ENCODE results near the gene FBXL7.

FBXL7 gene

DNA sequence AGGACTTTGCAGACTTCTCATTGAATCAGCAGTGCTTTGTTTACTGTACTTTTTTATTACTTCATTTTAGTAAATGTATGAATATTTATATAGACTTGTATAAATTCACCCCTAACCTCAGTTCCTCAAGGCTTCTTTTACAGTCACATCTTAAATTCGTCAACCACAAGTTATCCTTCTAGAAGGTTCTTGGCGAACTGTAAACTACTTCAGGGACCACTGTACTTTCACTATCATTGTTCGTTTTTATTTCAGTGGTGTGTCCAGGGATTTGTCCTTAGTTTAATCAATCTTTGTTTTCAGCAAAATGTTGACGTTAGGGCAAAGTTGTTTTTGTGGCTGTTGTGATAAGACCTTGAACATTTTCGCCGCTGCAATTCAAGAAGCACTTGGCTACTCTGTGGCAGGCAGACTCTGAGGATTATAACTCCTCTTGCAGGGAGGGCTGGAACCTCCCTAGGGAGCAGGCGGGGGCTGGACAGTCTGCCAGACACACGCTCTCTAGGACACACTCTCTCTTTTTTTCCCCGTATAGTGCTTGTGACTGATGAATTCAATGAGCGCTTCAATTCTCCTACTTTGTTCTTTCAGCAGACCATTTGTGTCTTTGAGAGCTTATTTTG is 252.8 kb downstream of the FBXL7 start:
- Histone ChIP-seq H3K27me3 (ENCODE audit: insufficient read depth, low read length, poor library complexity, severe bottlenecking) (no peaks in the 10 kb centered on the region), H3K4me2 (ENCODE audit: low read depth, low read length, poor library complexity, severe bottlenecking) (no peak overlapping the region), H3K9ac (ENCODE audit: low read depth, low read length, poor library complexity, severe bottlenecking) (no peak overlapping the region), H4K20me1 (ENCODE audit: insufficient read depth, low read length, poor library complexity, severe bottlenecking) (no peaks in the 10 kb centered on the region), H3K4me3 (ENCODE audit: low read length, poor library complexity, severe bottlenecking) (no peak overlapping the region), H3F3A (ENCODE audit: low read depth) (no peaks in the 10 kb centered on the region), H3K36me3 (ENCODE audit: insufficient read depth, low read length) (no peaks in the 10 kb centered on the region), H2AFZ (ENCODE audit: low read length) (no peak overlapping the region), H3K4me1 (ENCODE audit: insufficient read depth, low read length, poor library complexity, severe bottlenecking) (no peaks in the 10 kb centered on the region), H3K9me2 (replicated peaks; ENCODE audit: low read depth, low read length) (no peaks in the 10 kb centered on the region), H3K79me2 (ENCODE audit: insufficient read depth, low read length) (no peaks in the 10 kb centered on the region), H3K9me3 (ENCODE audit: insufficient read depth, low read depth, low read length) (no peaks in the 10 kb centered on the region)
- TF ChIP-seq EZH2phosphoT487 (IDR thresholded peaks at IDR 0.05; ENCODE audit: borderline replicate concordance): no peak
- TF ChIP-seq, protein P1, sequence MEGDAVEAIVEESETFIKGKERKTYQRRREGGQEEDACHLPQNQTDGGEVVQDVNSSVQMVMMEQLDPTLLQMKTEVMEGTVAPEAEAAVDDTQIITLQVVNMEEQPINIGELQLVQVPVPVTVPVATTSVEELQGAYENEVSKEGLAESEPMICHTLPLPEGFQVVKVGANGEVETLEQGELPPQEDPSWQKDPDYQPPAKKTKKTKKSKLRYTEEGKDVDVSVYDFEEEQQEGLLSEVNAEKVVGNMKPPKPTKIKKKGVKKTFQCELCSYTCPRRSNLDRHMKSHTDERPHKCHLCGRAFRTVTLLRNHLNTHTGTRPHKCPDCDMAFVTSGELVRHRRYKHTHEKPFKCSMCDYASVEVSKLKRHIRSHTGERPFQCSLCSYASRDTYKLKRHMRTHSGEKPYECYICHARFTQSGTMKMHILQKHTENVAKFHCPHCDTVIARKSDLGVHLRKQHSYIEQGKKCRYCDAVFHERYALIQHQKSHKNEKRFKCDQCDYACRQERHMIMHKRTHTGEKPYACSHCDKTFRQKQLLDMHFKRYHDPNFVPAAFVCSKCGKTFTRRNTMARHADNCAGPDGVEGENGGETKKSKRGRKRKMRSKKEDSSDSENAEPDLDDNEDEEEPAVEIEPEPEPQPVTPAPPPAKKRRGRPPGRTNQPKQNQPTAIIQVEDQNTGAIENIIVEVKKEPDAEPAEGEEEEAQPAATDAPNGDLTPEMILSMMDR (conservative IDR thresholded peaks at IDR 0.05; ENCODE audit: low read length): no peak

DNA sequence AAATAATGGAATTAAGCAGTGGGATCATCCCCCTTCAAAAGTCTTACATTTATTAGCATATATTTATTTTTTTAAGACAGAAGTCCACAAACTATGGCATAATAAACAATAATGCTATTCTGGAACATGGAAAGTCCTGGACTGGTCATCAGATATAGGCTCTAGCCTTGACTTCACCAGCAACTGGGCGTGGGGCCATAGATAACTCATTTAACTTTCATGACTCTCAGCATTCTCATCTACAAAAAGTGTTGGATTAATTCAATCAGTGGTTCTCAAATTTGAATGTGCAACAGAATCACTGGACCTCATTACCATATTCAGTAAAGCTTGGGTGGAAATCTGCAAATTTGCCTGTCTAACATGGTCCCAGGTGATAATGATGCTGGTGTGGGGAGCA is 253.8 kb downstream of the FBXL7 start:
- H3F3A ChIP-seq (ENCODE audit: low read depth): no peaks in the 10 kb centered on the region
- no peaks in the 10 kb centered on the region for H4K20me1 ChIP-seq (ENCODE audit: insufficient read depth, low read length, poor library complexity, severe bottlenecking)
- no peaks in the 10 kb centered on the region for H3K4me1 ChIP-seq (ENCODE audit: insufficient read depth, low read length, poor library complexity, severe bottlenecking)
- no peak for TF ChIP-seq EZH2phosphoT487 (IDR thresholded peaks at IDR 0.05; ENCODE audit: borderline replicate concordance)
- TF ChIP-seq, protein P1 (conservative IDR thresholded peaks at IDR 0.05; ENCODE audit: low read length): no peak
- no peak overlapping the region for H3K9ac ChIP-seq (ENCODE audit: low read depth, low read length, poor library complexity, severe bottlenecking)
- no peaks in the 10 kb centered on the region for H3K9me3 ChIP-seq (ENCODE audit: insufficient read depth, low read depth, low read length)
- no peak overlapping the region for H2AFZ ChIP-seq (ENCODE audit: low read length)
- H3K27me3 ChIP-seq (ENCODE audit: insufficient read depth, low read length, poor library complexity, severe bottlenecking): no peaks in the 10 kb centered on the region
- H3K4me3 ChIP-seq (ENCODE audit: low read length, poor library complexity, severe bottlenecking): no peak overlapping the region
- H3K79me2 ChIP-seq (ENCODE audit: insufficient read depth, low read length): no peaks in the 10 kb centered on the region
- H3K36me3 ChIP-seq (ENCODE audit: insufficient read depth, low read length): no peaks in the 10 kb centered on the region
- no peak overlapping the region for H3K4me2 ChIP-seq (ENCODE audit: low read depth, low read length, poor library complexity, severe bottlenecking)
- H3K9me2 ChIP-seq (replicated peaks; ENCODE audit: low read depth, low read length): no peaks in the 10 kb centered on the region

DNA sequence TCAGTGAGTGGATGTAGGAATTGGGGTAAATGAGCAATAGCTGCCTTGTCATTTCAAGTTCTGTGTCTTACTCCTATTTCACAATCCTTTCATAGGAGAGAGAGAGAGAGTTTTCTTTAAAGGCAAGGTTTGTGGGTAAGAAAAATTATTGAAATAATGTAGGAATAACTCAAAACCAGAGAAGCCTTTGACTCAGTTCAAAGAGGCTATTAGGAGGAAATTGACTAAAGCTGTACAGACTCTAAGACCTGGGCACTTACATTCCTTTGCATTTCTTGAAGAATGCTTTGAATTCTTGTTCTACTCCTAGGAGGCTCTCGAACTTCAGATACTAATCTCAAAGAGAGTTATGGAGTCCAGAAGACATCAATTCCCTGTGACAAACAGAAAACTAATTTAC is 257.1 kb downstream of the FBXL7 start:
- Histone ChIP-seq H3K9me2 (replicated peaks; ENCODE audit: low read depth, low read length) (no peaks in the 10 kb centered on the region), H3K4me2 (ENCODE audit: low read depth, low read length, poor library complexity, severe bottlenecking) (no peak overlapping the region), H4K20me1 (ENCODE audit: insufficient read depth, low read length, poor library complexity, severe bottlenecking) (no peaks in the 10 kb centered on the region), H3K9ac (ENCODE audit: low read depth, low read length, poor library complexity, severe bottlenecking) (no peak overlapping the region), H3K27me3 (ENCODE audit: insufficient read depth, low read length, poor library complexity, severe bottlenecking) (no peaks in the 10 kb centered on the region), H3K9me3 (ENCODE audit: insufficient read depth, low read depth, low read length) (no peaks in the 10 kb centered on the region), H3K79me2 (ENCODE audit: insufficient read depth, low read length) (no peaks in the 10 kb centered on the region), H3K36me3 (ENCODE audit: insufficient read depth, low read length) (no peaks in the 10 kb centered on the region), H3K4me1 (ENCODE audit: insufficient read depth, low read length, poor library complexity, severe bottlenecking) (no peaks in the 10 kb centered on the region), H3K4me3 (ENCODE audit: low read length, poor library complexity, severe bottlenecking) (no peak overlapping the region), H2AFZ (ENCODE audit: low read length) (no peak overlapping the region), H3F3A (ENCODE audit: low read depth) (no peaks in the 10 kb centered on the region)
- no peak for TF ChIP-seq EZH2phosphoT487 (IDR thresholded peaks at IDR 0.05; ENCODE audit: borderline replicate concordance)
- TF ChIP-seq, protein P1 (conservative IDR thresholded peaks at IDR 0.05; ENCODE audit: low read length): no peak
